ENCODE results near the gene HTT.
"Not testable (repeated sequence)": the region's sequence is repeated elsewhere in the genome, so short reads cannot be mapped to it uniquely, and the experiment has no call there.

The HTT gene

DNA sequence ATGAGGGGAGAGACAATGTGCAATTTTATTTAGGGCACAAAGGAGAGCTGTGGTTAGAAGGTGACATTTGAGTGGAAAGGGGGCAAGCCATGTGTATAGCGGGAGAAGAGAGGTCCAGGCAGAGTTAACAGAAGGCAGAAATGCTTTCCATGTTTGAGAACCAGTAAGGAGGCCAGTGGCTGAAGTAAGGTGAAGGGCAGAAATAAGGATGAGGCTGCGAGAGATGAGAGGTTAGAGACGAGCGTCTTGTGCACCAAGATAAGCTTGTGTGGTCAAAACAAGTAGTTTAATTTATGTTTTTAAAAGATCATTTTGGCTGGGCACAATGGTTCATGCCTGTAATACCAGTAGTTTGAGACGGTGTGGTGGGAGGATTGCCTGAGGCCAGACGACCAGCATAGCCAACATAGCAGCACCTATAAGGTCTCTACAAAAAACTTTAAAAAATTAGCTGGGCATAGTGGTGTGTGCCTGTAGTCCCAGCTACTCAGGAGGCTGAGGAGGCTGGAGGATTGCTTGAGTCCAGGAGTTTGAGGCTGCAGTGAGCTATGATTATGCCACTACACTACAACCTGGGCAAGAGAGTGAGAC, 8.5 kb downstream of the HTT start:
- FAIRE-seq (no peak), DNase-seq (ENCODE audit: low spot score) (no peak)

DNA sequence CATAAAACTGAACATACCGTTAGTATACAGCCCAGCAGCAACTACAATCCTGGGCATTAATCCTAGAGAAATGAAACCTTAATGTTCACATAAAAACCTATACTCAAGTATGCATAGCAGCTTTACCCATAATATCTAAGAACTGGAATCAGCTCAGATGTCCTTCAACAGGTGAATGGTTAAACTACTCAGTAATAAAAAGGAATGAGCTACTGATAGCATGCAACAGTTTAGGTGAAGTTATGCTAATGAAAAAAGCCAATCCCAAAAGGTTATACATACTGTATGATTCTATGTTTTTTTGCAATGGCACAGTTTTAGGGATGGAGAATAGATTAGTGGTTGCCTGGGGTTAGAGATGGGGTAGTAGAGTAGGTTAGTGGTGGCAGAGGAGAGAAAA, 9.3 kb downstream of the HTT start:
- FAIRE-seq (no peak), DNase-seq (ENCODE audit: low spot score) (no peak)

DNA sequence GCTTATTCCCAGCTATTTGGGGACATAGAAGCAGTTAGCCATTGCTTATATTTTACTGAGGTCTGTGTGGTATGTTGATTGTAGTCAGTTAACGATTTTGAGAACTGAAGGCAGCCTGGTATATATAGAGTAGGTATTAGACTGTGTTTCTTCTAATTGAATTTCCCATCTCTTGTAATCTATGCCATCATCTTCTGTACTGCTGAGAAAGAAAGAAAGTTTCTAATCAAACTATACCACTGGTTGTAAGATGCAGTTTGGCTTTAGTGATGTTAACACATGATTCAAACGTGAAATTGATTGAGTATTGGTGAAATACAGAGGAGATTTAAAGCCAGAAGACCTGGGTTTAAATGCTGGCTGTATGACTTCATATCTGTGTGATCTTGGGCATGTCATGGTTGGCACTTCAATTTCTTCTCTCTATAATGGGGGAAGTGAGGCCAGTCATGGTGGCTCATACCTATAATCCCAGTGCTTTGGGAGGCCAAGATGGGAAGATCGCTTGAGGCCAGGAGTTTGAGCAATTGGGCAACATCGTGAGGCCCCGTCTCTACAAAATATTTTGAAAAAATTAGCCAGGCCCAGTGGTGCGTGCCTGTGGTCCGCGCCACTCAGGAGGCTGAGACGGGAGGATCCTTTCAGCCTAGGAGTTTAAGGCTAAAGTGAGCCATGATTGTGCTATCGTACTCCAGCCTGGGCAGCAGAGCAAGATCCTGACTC, 11.6 kb downstream of the HTT start:
- no peak for DNase-seq (ENCODE audit: low spot score)
- no peak for FAIRE-seq

DNA sequence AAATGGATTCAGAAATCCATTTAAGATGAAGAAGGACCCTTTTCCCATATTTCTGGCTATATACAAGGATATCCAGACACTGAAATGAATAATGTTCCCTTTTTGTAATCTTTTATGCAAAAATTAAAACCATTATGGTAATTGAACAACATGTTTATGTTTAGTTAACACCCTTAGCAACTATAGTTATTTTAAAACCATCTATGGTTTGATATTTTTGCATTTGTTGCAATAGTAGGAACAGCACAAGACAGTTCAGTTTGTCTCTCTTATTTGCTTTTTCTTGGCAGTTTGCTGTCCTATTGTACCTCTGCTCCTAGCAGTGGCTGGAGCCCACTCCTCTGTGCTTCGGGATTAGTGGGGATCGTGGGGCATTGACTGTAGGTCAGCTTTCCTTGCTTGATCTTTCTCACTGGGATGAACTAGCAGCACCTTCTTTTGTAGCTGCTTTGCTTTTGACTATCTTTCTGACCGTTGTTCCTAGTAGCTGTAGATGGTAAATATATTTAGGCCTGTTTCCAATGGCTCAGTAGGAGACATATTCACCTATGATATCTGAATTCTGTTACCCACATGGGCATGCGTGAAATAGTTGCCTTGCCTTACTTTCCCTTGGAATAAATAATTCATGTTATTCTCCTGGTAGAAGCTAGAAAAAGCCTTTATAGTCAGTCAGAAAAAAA, 12.8 kb downstream of the HTT start:
- no peak for FAIRE-seq

DNA sequence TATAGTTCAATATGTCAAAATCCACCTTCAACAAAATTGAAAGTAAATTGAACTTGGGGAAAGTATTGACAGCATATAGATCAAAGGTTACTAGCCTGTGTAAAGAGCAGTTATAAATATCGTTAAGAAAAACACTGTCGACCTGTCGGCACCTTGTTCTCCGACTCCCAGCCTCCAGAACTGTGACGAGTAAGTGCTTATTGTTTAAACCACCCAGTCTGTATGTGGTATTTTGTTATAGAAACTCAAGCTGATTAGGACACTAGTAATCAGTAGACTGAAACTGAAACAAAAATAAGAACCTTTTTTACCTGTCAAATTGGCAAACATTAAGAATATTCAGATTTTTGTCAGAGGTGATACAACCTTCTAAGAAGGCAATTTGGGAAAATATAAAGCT, 17.0 kb downstream of the HTT start:
- no peak for FAIRE-seq
- DNase-seq (ENCODE audit: low spot score) = no peak

More for the DNA sequence above, 12.8 kb downstream of the HTT start:
- DNase-seq (ENCODE audit: low spot score) = no peak

DNA sequence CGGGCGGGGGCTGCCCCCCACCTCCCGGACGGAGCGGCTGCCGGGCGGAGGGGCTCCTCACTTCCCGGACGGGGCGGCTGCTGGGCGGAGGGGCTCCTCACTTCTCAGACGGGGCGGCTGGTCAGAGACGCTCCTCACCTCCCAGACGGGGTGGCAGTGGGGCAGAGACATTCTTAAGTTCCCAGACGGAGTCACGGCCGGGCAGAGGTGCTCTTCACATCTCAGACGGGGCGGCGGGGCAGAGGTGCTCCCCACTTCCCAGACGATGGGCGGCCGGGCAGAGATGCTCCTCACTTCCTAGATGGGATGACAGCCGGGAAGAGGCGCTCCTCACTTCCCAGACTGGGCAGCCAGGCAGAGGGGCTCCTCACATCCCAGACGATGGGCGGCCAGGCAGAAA, 20.2 kb downstream of the HTT start:
- FAIRE-seq; DNase-seq (ENCODE audit: low spot score): not testable (repeated sequence)

DNA sequence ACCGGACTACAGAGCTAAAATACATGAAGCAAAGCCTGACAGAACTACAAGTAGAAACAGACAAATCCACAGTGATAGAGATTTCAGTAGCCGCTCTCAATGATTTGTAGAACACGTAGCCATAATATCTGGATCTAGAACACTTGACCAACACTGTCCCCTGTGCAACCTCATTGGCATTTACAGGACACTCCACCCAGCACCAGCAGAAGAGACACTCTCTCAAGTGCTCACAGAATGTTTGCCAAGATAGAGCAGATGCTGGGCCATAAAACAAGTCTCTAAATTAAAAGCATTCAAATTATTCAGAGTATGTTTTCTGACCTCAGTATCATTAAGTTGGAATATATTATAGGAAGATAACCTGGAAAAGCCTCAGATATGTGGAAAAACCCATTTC, 21.7 kb downstream of the HTT start:
- DNase-seq (ENCODE audit: low spot score) = no peak

DNA sequence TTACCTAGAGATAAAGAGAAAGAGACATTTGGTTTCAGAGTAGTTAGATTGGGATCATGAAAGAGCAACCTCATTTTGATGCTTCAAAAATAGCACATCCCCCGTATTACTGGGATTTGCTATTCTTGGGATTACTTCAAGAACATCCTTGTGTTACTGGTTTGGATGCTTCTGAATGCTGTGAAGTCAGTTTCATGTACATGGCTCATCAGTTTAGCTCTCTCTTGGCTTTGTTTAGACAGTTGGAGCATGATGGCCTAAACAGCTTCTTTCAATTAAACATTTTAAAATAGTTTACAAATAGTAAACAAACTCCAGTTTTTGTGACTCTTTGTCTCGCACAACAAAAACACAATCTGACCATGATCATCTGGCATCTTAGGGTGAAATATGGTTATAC, 23.9 kb downstream of the HTT start:
- FAIRE-seq (no peak), DNase-seq (ENCODE audit: low spot score) (no peak)

More for the DNA sequence above, 21.7 kb downstream of the HTT start:
- FAIRE-seq = no peak

DNA sequence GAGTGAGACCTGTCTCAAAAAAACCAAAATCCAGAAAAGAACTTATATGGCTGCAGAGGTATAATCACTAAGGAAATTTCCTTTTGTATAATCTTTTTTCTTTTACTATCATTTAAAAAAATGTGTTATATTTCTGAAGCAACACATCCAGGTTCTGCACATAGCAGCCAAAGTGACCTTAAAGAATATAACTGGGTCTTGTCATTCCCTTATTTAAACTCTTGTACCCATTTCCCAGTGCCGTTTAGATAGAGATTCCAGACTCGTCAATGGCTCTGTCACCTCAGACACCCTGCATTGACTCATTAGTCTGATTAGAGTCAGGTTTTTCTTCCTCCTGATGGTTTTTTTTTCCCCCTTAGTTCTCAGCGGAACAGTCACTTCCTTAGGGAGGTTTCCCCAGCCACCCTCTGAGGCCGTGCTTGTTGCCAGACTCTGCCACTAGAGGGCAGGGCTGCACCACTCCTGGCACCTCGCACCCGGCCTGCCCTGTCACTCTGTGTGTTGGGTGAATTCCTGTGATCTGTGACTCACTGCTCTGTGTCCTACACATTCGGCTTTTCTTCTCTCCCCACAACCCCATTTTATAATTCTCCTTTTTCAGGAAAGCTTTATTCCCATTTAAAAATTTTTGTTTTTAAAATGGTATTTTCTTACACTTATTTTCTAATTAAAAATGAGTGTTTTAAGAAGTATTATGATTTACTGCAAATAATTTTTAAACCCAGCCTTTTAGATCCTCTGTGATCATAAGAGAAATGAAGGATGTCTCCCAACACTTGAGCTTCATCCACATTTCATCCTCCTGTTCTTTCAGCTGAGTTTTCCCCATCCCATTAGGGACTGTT, 32.1 kb downstream of the HTT start:
- DNase-seq (ENCODE audit: low spot score) = peak; percentile 89
- FAIRE-seq = no peak

DNA sequence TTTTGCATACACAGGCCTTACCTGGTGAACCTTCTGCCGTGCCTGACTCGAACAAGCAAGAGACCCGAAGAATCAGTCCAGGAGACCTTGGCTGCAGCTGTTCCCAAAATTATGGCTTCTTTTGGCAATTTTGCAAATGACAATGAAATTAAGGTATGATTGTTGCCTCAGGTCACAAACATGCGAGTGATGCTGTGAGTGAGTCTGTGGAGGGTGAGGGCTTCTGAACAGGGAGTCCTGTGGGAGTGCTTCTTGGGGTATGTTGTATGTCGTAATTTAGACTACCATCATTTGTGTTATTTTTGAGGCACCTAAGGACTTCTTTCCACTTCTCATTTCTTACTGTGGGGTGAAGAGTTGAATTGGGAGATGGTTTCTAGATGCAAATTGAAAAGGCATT, 32.8 kb downstream of the HTT start:
- DNase-seq (ENCODE audit: low spot score) (no peak), FAIRE-seq (no peak)

DNA sequence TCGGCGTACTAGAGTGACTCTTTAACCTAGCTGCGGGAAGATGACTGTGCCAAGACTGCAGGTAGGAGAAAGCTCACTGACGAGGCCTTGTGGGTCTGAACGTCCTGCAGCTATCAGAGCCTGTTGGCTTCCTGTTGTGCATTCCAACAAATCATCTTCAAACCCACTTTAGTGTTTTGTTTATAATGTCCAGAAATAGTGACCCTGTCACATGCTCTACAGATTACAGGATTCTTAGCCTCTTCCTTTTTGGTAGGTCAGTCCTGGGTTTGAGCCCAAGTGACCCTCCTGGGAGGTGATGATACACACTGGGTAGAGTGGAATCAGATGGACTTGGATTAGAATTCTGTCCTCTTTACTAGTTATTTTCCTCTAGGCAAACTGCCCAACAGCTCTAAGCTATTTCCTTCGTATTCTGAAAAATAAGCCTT, 33.2 kb downstream of the HTT start:
- FAIRE-seq = no peak

DNA sequence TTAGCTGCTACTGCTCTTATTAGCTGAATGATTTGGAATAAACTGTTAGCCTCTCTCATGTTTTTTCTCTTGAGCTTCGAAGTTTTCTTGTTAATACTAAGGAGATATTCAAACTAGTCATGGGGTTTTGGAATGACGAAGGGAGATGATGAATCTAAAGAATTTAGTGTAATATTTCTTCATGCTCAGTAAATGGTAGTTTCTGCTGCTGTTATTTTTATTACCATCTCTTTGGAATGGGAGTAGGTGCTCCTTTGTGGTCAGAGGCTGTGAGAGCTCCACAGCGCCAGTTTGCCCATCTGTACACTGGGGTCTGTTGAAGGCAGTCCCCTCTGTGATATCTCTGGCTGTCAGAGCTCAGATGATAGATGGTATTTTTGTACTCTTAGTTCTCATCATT, 33.7 kb downstream of the HTT start:
- FAIRE-seq (no peak), DNase-seq (ENCODE audit: low spot score) (no peak)

More for the DNA sequence above, 33.2 kb downstream of the HTT start:
- DNase-seq (ENCODE audit: low spot score) = no peak

DNA sequence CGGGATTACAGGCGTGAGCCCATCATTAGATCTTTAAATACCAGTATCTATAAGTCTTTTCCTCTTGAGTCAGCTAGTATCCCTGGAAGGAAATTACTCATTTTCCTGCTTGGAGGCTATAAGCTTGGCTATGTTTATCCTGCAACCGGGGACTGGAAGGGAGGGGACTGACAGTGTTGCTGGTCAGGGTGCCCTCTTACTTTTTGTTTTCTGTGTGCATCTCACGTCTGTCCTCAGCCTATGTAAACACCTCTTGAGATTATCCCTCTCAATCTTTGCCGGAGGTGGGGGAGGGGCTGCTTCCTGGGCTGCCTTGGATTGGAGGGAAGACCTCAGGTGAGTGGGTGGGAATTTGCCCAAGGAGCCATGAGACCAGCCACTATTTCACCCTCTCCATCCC, 37.0 kb downstream of the HTT start:
- DNase-seq (ENCODE audit: low spot score) (no peak), FAIRE-seq (no peak)

DNA sequence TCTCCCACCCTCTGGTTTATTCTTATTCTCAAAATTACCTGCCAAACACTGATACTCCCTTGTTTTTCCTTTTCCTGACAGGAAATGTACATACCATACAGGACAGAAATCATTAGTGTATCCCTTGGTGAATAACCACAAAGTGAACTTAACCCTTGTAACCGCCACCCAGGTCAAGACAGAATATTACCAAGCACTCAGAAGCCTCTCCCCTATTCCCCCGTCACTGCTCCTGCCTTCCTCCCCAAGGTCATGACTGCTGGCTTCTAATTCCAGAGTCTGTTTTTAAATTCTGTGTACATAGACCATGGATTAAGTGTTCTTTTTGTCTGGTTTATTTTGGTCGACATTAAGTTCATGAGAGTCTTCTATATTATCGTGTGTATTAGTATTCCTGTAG, 37.7 kb downstream of the HTT start:
- FAIRE-seq (no peak), DNase-seq (ENCODE audit: low spot score) (no peak)

DNA sequence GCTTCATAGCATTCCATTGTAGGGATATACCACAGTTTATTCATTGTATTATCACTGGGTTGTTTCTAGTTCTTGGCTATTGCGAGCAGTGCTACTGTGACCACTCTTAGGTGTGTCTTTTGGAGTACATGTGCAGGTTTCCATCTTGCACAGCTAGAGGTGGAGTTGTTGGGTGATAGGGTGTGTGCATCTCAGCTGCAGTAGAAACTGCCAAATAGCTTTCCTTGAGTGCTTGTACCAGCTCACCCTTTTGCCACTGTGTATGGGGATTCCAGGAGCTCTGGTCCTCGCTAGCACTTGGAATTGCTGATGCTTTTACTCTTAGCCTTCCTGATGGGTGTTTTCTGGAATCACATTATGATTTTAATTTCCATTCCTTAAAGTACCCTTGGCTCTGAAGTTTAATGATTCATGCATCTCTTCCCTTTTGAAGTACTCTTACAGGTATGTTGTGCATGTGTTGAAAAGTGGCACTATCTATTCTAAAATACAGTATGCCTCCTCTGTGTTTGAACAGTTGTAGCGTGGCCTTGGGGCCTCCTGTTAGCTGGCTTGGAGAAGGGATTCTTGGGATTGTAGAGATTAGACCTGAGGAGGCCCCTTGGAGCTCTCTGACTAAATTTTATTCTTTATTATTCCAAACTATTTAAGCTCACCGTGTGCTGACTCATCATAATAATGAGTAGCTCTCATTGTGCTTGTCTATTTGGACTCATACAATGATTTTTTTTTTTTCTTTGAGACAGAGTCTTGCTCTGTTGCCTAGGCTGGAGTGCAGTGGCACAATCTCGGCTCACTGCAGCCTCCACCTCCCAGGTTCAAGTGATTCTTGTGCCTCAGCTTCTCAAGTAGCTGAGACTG, 38.4 kb downstream of the HTT start:
- FAIRE-seq (no peak), DNase-seq (ENCODE audit: low spot score) (no peak)

DNA sequence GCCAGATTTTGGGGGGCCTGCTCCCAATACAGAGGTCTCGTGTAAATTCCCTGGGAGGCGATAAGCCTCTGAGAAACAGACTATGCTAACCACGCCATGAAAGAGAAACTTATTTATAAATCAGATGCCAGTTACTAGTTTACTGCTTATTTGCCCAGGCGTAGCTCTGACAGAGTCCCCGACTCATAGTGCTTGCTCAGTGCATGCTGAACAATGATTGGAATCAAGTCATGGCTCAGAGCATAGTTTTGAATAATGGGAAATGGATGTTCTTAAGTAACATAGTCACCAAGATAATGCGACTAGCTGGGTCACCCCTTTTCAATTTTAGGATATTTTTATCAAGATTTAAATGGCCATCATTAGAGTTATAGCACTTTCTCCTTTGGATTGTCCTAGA, 39.9 kb downstream of the HTT start:
- FAIRE-seq (no peak), DNase-seq (ENCODE audit: low spot score) (no peak)

DNA sequence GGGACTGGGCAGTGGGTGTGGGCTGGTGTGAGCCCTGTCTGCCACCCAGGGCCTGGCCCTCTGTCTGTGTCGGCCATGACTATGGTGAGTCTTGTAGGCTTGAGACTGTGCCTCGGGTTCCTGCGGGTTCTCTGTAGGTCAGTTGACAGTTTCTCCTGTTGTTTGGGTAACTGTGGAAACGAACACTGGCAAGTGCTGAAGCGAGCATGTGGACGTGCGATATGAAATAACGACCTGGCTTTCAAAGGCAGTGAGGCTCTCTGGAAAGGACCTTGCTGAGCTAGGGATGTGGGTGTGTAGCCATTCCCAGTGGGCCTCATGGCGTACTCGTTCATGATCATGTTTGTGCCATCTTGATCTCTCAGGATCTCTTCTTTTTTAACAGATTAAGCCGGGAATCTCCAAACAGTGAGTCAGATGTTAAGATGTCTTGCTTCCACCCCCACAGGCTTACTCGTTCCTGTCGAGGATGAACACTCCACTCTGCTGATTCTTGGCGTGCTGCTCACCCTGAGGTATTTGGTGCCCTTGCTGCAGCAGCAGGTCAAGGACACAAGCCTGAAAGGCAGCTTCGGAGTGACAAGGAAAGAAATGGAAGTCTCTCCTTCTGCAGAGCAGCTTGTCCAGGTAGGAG, 41.3 kb downstream of the HTT start:
- DNase-seq (ENCODE audit: low spot score) (no peak), FAIRE-seq (no peak)

DNA sequence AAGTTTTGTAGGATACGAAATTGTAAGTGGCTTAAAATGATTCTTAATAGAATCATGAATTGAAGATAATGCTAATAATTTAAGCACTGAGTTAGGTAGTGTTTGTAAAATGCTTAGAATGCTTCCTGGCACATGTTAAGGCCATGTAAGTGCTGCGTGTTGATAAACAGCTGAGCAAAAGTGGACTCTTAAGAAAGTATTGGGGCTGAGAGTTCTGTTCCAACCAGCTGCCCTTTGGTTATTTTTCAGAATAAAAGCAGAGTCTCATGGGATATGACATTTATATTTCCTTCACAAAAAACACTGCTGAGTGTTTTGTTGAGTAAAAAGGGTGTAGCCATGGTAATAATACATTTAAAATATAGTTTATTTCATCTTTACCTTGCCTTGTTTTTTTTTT, 42.5 kb downstream of the HTT start:
- FAIRE-seq (no peak), DNase-seq (ENCODE audit: low spot score) (no peak)

DNA sequence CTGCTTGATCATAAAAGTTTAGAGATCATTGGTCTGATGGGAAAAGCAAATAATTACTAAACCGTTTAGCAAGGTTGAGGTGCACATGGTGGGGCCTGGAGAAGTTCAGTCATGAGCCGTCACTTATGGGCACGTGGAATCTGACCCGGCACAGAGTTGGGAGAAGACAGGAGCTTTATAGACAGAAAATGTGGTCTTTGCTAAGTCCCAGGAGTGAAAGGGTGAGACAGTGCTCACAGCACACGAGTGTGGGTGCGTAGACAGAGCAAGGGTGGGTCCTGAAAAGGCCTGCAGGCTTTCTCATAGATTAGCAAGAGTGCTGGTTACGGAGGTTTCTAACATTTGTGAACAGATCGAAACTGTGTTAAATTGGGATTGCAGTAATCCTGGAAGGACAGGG, 43.8 kb downstream of the HTT start:
- DNase-seq (ENCODE audit: low spot score) (no peak), FAIRE-seq (no peak)

DNA sequence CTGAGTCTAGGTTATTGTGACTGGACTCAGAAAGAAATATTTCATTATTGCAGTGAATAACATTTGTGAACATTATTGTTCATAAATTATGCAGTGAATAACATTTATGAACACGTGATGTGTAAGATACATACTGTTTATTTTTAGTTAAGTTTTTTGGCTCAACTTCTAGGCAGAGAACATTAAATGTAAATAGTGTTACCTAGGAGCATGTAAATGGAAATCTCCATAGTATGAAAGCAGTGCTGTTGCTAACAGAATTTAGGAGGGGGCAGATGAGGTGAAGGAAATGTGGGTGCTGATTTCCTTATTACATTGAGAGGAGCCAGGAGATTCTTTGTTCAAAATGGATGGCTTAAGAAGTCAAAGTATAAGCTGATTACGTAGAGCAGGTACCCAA, 45.0 kb downstream of the HTT start:
- FAIRE-seq = no peak
- no peak for DNase-seq (ENCODE audit: low spot score)
